Measurements from ENCODE around the gene ASF1B. TPM values are rescaled to one million over a fixed set of nuclear protein-coding genes. Genes with fewer than 3 reads are reported as not detected.

The ASF1B gene
- total RNA-seq, 4 donors from 2014 or later: 1.9 to 4.5 (median 4.4) TPM; not detected in 1

DNA sequence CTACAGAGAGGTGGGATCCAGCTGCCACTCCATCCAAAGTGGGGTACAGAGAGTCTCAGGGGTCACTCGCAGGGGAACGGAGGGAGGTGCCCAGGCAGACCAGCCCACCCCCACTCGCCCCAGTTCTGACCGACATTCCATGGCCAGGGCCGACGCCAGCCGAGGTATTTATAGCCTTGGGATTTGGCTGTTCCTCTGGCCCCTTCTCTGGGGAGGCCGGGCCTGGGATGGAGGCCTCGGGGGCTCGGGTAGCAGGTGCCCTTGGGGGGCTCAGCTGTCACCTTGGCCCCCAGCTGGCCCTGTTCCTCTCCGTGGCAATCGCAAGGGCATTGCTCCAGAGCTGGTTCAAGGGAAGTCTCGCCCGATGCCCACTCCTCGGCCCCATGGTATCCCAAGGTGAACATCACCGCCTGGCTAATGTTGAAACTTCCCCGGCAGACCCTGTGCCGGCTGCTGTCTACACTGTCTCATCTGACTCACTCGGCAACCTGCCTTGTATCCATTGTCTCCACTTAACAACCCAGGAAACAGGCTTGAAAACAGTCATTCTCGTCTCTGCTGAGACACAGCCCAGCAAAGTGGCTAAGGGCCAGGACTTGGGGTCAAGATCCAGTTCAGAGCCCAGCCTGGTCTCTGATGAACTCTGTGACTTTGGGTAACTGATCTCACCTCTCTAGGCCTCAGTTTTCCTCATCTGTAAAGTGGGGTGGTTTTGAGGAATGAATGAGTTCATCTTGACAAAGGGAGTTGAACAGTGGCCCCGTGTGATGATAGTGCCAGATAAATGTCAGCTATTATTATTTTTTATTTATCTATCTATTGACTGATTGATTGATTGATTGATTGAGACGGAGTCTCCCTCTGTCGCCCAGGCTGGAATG is 28.6 kb downstream of the ASF1B start:
- Histone ChIP-seq H3K9me3 (no peaks in the 10 kb centered on the region), H3K4me3 (no peak overlapping the region), H3K4me1 (peaks cover 6 to 37% (median 10%) of the 10 kb centered on the region in 4 donors), H3K27me3 (no peaks in the 10 kb centered on the region), H3K36me3 (no peaks in the 10 kb centered on the region), H3K27ac (peak overlapping the region; percentile 23 to 76 (median 60))
- WGBS, 2 donors (ENCODE audit: low coverage in 1 of 2): 75% methylated on average over 23 of the region's 23 CpGs; no CpG with 5 or more reads in 1 of the 2 donors
- DNase-seq: no peak
- TF ChIP-seq POLR2A (IDR thresholded peaks at IDR 0.05) (no peak), POLR2AphosphoS5 (IDR thresholded peaks at IDR 0.05) (no peak), EP300 (IDR thresholded peaks at IDR 0.05; ENCODE audit: low read depth) (no peak)
- TF ChIP-seq, protein P1, sequence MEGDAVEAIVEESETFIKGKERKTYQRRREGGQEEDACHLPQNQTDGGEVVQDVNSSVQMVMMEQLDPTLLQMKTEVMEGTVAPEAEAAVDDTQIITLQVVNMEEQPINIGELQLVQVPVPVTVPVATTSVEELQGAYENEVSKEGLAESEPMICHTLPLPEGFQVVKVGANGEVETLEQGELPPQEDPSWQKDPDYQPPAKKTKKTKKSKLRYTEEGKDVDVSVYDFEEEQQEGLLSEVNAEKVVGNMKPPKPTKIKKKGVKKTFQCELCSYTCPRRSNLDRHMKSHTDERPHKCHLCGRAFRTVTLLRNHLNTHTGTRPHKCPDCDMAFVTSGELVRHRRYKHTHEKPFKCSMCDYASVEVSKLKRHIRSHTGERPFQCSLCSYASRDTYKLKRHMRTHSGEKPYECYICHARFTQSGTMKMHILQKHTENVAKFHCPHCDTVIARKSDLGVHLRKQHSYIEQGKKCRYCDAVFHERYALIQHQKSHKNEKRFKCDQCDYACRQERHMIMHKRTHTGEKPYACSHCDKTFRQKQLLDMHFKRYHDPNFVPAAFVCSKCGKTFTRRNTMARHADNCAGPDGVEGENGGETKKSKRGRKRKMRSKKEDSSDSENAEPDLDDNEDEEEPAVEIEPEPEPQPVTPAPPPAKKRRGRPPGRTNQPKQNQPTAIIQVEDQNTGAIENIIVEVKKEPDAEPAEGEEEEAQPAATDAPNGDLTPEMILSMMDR (IDR thresholded peaks at IDR 0.05): no peak
- intact Hi-C loops (cut with DNase I; ENCODE audit: low total_unique reads) (no loop called here), in situ Hi-C loops (cut with MboI; ENCODE audit: low pct_ligation_motif_present in 1 of 4, low pct_unique_long_range_greater_than_20kb in 1 of 4, low sequenced_read_pairs in 3 of 4) (no loop called here)

GRCh38 chr19:14106840-14107239 is 29.5 kb downstream of the ASF1B start:
- Histone ChIP-seq H3K27me3 (no peaks in the 10 kb centered on the region), H3K4me3 (no peak overlapping the region), H3K9me3 (no peaks in the 10 kb centered on the region), H3K4me1 (peaks cover 0 to 27% (median under 1%) of the 10 kb centered on the region in 4 donors), H3K27ac (peak overlapping the region; percentile 23 to 76 (median 60)), H3K36me3 (peaks cover 0 to 8% (median 0%) of the 10 kb centered on the region in 4 donors)
- TF ChIP-seq, protein P1 (IDR thresholded peaks at IDR 0.05): no peak
- TF ChIP-seq POLR2A (IDR thresholded peaks at IDR 0.05) (no peak), EP300 (IDR thresholded peaks at IDR 0.05; ENCODE audit: low read depth) (no peak), POLR2AphosphoS5 (IDR thresholded peaks at IDR 0.05) (no peak)
- WGBS, 2 donors (ENCODE audit: low coverage in 1 of 2): 90% methylated on average over 16 of the region's 16 CpGs; no CpG with 5 or more reads in 1 of the 2 donors
- in situ Hi-C loops (cut with MboI; ENCODE audit: low pct_ligation_motif_present in 1 of 4, low pct_unique_long_range_greater_than_20kb in 1 of 4, low sequenced_read_pairs in 3 of 4): no loop called here
- intact Hi-C loops (cut with DNase I; ENCODE audit: low total_unique reads): no loop called here
- no peak for DNase-seq

DNA sequence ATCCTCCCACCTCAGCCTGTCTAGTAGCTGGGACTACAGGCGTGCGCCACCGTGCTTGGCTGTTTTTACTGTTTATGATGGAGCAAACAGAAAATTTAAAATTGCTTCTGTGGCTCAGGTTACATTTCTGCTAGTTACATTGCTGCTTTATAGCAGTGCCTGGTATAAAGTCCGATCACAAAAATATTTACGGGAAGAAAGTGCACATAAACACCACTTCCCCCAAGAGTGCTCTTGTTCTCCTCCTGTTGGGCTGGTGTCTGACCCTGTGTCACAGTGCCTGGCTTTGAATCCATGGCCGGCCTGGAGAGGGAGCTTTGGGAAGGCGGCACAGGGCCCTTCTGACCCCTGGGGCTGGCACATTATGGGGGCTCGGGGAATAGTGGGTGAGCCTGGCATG is 30.7 kb downstream of the ASF1B start:
- Histone ChIP-seq H3K27me3 (no peaks in the 10 kb centered on the region), H3K4me3 (no peak overlapping the region), H3K36me3 (peaks cover 0 to 19% (median 2%) of the 10 kb centered on the region in 4 donors), H3K27ac (peak overlapping the region; percentile 22 to 56 (median 54)), H3K9me3 (no peaks in the 10 kb centered on the region), H3K4me1 (peaks cover 0 to 23% (median 0%) of the 10 kb centered on the region in 4 donors)
- WGBS, 2 donors (ENCODE audit: low coverage in 1 of 2): 50 to 55% methylated on average over 8 of the region's 8 CpGs
- DNase-seq: no peak
- TF ChIP-seq, protein P1 (IDR thresholded peaks at IDR 0.05): no peak
- TF ChIP-seq POLR2A (IDR thresholded peaks at IDR 0.05): no peak
- TF ChIP-seq POLR2AphosphoS5 (IDR thresholded peaks at IDR 0.05): no peak
- no peak for TF ChIP-seq EP300 (IDR thresholded peaks at IDR 0.05; ENCODE audit: low read depth)
- in situ Hi-C loops (cut with MboI; ENCODE audit: low pct_ligation_motif_present in 1 of 4, low pct_unique_long_range_greater_than_20kb in 1 of 4, low sequenced_read_pairs in 3 of 4) (no loop called here), intact Hi-C loops (cut with DNase I; ENCODE audit: low total_unique reads) (no loop called here)

GRCh38 chr19:14103310-14103709 is 33.1 kb downstream of the ASF1B start:
- 100% methylated on average over 1 of the region's 1 CpG; no CpG with 5 or more reads in 1 of the 2 donors for WGBS, 2 donors (ENCODE audit: low coverage in 1 of 2)
- H3K36me3 ChIP-seq: peaks cover 0 to 25% (median 8%) of the 10 kb centered on the region in 4 donors
- H3K4me3 ChIP-seq: no peak overlapping the region
- H3K27me3 ChIP-seq: no peaks in the 10 kb centered on the region
- H3K27ac ChIP-seq: no peak overlapping the region
- intact Hi-C loops (cut with DNase I; ENCODE audit: low total_unique reads) (no loop called here), in situ Hi-C loops (cut with MboI; ENCODE audit: low pct_ligation_motif_present in 1 of 4, low pct_unique_long_range_greater_than_20kb in 1 of 4, low sequenced_read_pairs in 3 of 4) (no loop called here)
- no peaks in the 10 kb centered on the region for H3K9me3 ChIP-seq
- peaks cover 0 to 23% (median 0%) of the 10 kb centered on the region in 4 donors for H3K4me1 ChIP-seq
- DNase-seq: no peak
- TF ChIP-seq POLR2AphosphoS5 (IDR thresholded peaks at IDR 0.05) (no peak), POLR2A (IDR thresholded peaks at IDR 0.05) (no peak), EP300 (IDR thresholded peaks at IDR 0.05; ENCODE audit: low read depth) (no peak)
- TF ChIP-seq, protein P1 (IDR thresholded peaks at IDR 0.05): no peak

Data from transverse colon (tissue), 4 donors.